SU-DHL-6 (cell line): ENCODE results near the gene SPINDOC.

Experiments used
- EZH2phosphoT487 ChIP-seq: fragments of 200-600 bp; sonication (generic), shearing (Covaris generic); conservative IDR thresholded peaks from 2 replicates; pipeline ENCODE4 v1.6.1; 2018; ENCODE audit warnings: mild to moderate bottlenecking, antibody characterized with exemption, low read length, moderate library complexity, mixed read lengths
- TF ChIP-seq, protein P1 (sequence below): fragments of 200-600 bp; sonication (generic); IDR thresholded peaks from one replicate; pipeline ENCODE4 v1.5.1; 2017; ENCODE audit warnings: antibody characterized with exemption, mild to moderate bottlenecking, low read length, moderate library complexity; ENCODE audit not compliant: insufficient read depth, poor library complexity, severe bottlenecking

DNA sequence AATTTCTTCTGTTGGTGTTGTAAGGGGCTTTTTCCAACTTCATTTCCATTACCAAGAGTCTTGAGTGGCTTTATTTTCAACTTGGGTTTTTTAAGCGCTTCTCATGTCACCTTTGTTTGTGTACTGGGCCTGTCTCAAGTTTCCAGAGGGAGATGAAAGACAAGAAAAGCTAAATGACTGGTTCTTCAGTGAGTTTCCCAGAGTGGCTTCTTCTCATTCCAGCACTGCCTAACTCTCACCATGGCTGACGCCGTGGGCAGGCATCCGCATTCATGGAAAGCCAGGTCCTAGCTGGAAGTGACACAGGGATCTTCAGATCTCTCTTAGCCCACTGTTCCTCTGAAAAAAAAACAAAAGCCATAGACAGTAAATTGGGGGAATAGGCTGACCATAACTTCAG, 54.3 kb downstream of the SPINDOC start:
- TF ChIP-seq, protein P1, sequence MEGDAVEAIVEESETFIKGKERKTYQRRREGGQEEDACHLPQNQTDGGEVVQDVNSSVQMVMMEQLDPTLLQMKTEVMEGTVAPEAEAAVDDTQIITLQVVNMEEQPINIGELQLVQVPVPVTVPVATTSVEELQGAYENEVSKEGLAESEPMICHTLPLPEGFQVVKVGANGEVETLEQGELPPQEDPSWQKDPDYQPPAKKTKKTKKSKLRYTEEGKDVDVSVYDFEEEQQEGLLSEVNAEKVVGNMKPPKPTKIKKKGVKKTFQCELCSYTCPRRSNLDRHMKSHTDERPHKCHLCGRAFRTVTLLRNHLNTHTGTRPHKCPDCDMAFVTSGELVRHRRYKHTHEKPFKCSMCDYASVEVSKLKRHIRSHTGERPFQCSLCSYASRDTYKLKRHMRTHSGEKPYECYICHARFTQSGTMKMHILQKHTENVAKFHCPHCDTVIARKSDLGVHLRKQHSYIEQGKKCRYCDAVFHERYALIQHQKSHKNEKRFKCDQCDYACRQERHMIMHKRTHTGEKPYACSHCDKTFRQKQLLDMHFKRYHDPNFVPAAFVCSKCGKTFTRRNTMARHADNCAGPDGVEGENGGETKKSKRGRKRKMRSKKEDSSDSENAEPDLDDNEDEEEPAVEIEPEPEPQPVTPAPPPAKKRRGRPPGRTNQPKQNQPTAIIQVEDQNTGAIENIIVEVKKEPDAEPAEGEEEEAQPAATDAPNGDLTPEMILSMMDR = no peak
- no peak for TF ChIP-seq EZH2phosphoT487
